Measurements from ENCODE around the gene RBM4. TPM values are rescaled to one million over a fixed set of nuclear protein-coding genes. Genes with fewer than 3 reads are reported as not detected.

Gene RBM4
- polyA plus RNA-seq, 2 of the 4 experiments (the other 2 are of a cell fraction): 171 to 264 TPM

GRCh38 chr11:66607126-66607834 is 31.2 kb upstream of the RBM4 start:
- ATAC-seq (peak; percentile 79 to 81), DNase-seq (ENCODE audit: low read depth in 1 of 2, low spot score in 1 of 2) (peak in 1 of 2 experiments; percentile 55), FAIRE-seq (no peak)
- peak in 1 of 2 experiments; percentile 33; a peak in 1 of 5 replicates for TF ChIP-seq JUN (IDR thresholded peaks at IDR 0.05)
- TF ChIP-seq TFCP2L1 (CRISPR knock-in tag; IDR thresholded peaks at IDR 0.05): no peak
- TF ChIP-seq MAFK (IDR thresholded peaks at IDR 0.05; ENCODE audit: partially characterized antibody): no peak
- peak; percentile 17; the same call in 1 of the 2 replicates for TF ChIP-seq JUNB (IDR thresholded peaks at IDR 0.05)
- peak; percentile 31 to 44; a peak in 2 of 4 replicates for TF ChIP-seq CEBPB (IDR thresholded peaks at IDR 0.05)
- no peak; the same call in 1 of the 2 replicates for TF ChIP-seq FOSL2 (IDR thresholded peaks at IDR 0.05)
- peak; percentile 54 for TF ChIP-seq FOSL2 (CRISPR knock-in tag; IDR thresholded peaks at IDR 0.05)
- no peak for TF ChIP-seq SMC3 (IDR thresholded peaks at IDR 0.05)
- TF ChIP-seq EP300 (IDR thresholded peaks at IDR 0.05): 0 out of 5 replicates have a peak, but pooled peaks of 1 of the 2 experiments have one; percentile 29
- Histone ChIP-seq H3K9me3 (no peaks in the 10 kb centered on the region), H3K4me2 (peak overlapping the region; percentile 50), H3K27ac (peak overlapping the region; percentile 58 to 82), H3K4me1 (peaks cover 30% of the 10 kb centered on the region), H3K4me3 (no peak overlapping the region)
- WGBS (ENCODE audit: missing lambda C conversion rate): 21% methylated on average over 8 of the region's 8 CpGs
- ChIA-PET POLR2A (interaction anchor here (1.0 to 3.0 kb wide), 4 partner anchors 10 to 70 kb away, joined by 4 to 44 read pairs (median 10); partner anchors contain the start of genes CCDC87, RBM14, RBM4 and RBM4B), CTCF (interaction anchor here (0.6 to 1.9 kb wide), 8 partner anchors 8 to 199 kb away, joined by 3 to 8 read pairs (median 6); no protein-coding TSS in a partner anchor)

- WGBS (ENCODE audit: missing lambda C conversion rate): 69% methylated on average over 4 of the region's 4 CpGs
- TF ChIP-seq RNF2 (IDR thresholded peaks at IDR 0.05; ENCODE audit: borderline replicate concordance, low read depth): no peak
- no peak for TF ChIP-seq HEYL (CRISPR knock-in tag; IDR thresholded peaks at IDR 0.05)
- CTCF ChIA-PET: interaction anchor here (1.6 kb wide), 1 partner anchor 17 kb away, joined by 6 read pairs; the partner anchor contains the start of genes CCDC87 and CCS
- H3K27ac ChIP-seq: no peak overlapping the region
- POLR2A ChIA-PET: no interaction called here
- peaks cover 26% of the 10 kb centered on the region for H3K4me1 ChIP-seq
- H3K4me2 ChIP-seq: no peak overlapping the region
- H3K4me3 ChIP-seq: no peak overlapping the region
- DNase-seq (ENCODE audit: low read depth in 1 of 2, low spot score in 1 of 2) (no peak), FAIRE-seq (no peak), ATAC-seq (no peak)
- no peaks in the 10 kb centered on the region for H3K9me3 ChIP-seq
Measured at GRCh38 chr11:66609721-66610617, 28.5 kb upstream of the RBM4 start.

- Histone ChIP-seq H3K4me1 (peaks cover 10% of the 10 kb centered on the region), H3K27ac (no peak overlapping the region), H3K9me3 (no peaks in the 10 kb centered on the region), H3K4me2 (no peak overlapping the region), H3K4me3 (no peak overlapping the region)
- FAIRE-seq (no peak), ATAC-seq (no peak), DNase-seq (ENCODE audit: low read depth in 1 of 2, low spot score in 1 of 2) (no peak)
- ChIA-PET CTCF (interaction anchor here (0.7 to 2.4 kb wide), 4 partner anchors 22 to 66 kb away, joined by 3 to 8 read pairs (median 6); partner anchors contain the start of gene RBM4B), POLR2A (no interaction called here)
- TF ChIP-seq SREBF2 (IDR thresholded peaks at IDR 0.05) (no peak), POLR2A (IDR thresholded peaks at IDR 0.05; ENCODE audit: low read length) (no peak), SMC3 (IDR thresholded peaks at IDR 0.05) (no peak), KDM1A (IDR thresholded peaks at IDR 0.05; ENCODE audit: low read depth) (no peak), RARB (CRISPR knock-in tag; IDR thresholded peaks at IDR 0.05) (no peak), ESRRA (IDR thresholded peaks at IDR 0.05; ENCODE audit: borderline replicate concordance, low read length) (no peak), EHF (CRISPR knock-in tag; IDR thresholded peaks at IDR 0.05) (no peak), RFX5 (IDR thresholded peaks at IDR 0.05) (no peak), NR3C1 (IDR thresholded peaks at IDR 0.05) (no peak)
- 67% methylated on average over 1 of the region's 1 CpG for WGBS (ENCODE audit: missing lambda C conversion rate)
Measured at GRCh38 chr11:66612458-66612857, 26.0 kb upstream of the RBM4 start.

- TF ChIP-seq TFCP2L1 (CRISPR knock-in tag; IDR thresholded peaks at IDR 0.05) (no peak), TP53 (CRISPR knock-in tag; IDR thresholded peaks at IDR 0.05) (no peak), FOSB (CRISPR knock-in tag; IDR thresholded peaks at IDR 0.05) (no peak), CBX2 (IDR thresholded peaks at IDR 0.05; ENCODE audit: borderline replicate concordance, low read depth) (no peak), EHMT2 (IDR thresholded peaks at IDR 0.05; ENCODE audit: low read depth) (no peak), CTCF (IDR thresholded peaks at IDR 0.05) (no peak)
- ATAC-seq (no peak), FAIRE-seq (no peak), DNase-seq (ENCODE audit: low read depth in 1 of 2, low spot score in 1 of 2) (no peak)
- CTCF ChIA-PET: interaction anchor here (0.9 to 2.4 kb wide), 5 partner anchors 18 to 206 kb away, joined by 3 to 8 read pairs (median 4); partner anchors contain the start of gene RBM4B
- POLR2A ChIA-PET: interaction anchor here (0.6 to 2.1 kb wide), 2 partner anchors 24 to 815 kb away, joined by 4 to 7 read pairs; partner anchors contain the start of gene RBM4
- no peak overlapping the region for H3K4me3 ChIP-seq
- H3K27ac ChIP-seq: no peak overlapping the region
- 93% methylated on average over 13 of the region's 13 CpGs for WGBS (ENCODE audit: missing lambda C conversion rate)
- no peak overlapping the region for H3K4me2 ChIP-seq
- H3K4me1 ChIP-seq: peaks cover 9% of the 10 kb centered on the region
- H3K9me3 ChIP-seq: no peaks in the 10 kb centered on the region
Measured at GRCh38 chr11:66614073-66614472, 24.4 kb upstream of the RBM4 start.
